C4-2B (cell line): Measurements from ENCODE around the gene HOMER3.

Experiments used
- H3K27ac ChIP-seq: fragments of 450-650 bp; 2 replicates; pipeline ENCODE4 v1.5.1; 2017
- CTCF ChIP-seq: fragments of 450-650 bp; conservative IDR thresholded peaks from 2 replicates; pipeline ENCODE4 v1.5.1; 2017; ENCODE audit warnings: mild to moderate bottlenecking
- ZFX ChIP-seq: fragments of 450-650 bp; IDR thresholded peaks from 2 replicates; pipeline ENCODE4 v1.6.1; 2017

Gene HOMER3

GRCh38 chr19:18894254-18895037, 46.6 kb downstream of the HOMER3 start:
- no peak overlapping the region for H3K27ac ChIP-seq
- no peak for TF ChIP-seq ZFX
- no peak for TF ChIP-seq CTCF

- H3K27ac ChIP-seq, result no peak overlapping the region
Measured at GRCh38 chr19:18893587-18894253, 47.3 kb downstream of the HOMER3 start.

GRCh38 chr19:18889949-18890745, 50.9 kb downstream of the HOMER3 start:
- H3K27ac ChIP-seq, result no peak overlapping the region
- TF ChIP-seq CTCF (no peak), ZFX (no peak)

More at GRCh38 chr19:18893587-18894253, 47.3 kb downstream of the HOMER3 start:
- no peak for TF ChIP-seq CTCF
- no peak for TF ChIP-seq ZFX

GRCh38 chr19:18886972-18887371, 54.0 kb downstream of the HOMER3 start:
- H3K27ac ChIP-seq, result no peak overlapping the region
- TF ChIP-seq ZFX (no peak), CTCF (no peak)

GRCh38 chr19:18883526-18884304, 57.3 kb downstream of the HOMER3 start:
- no peak for TF ChIP-seq CTCF
- TF ChIP-seq ZFX, result no peak

GRCh38 chr19:18881491-18881890, 59.5 kb downstream of the HOMER3 start:
- TF ChIP-seq CTCF (no peak), ZFX (no peak)
- no peak overlapping the region for H3K27ac ChIP-seq

More at GRCh38 chr19:18883526-18884304, 57.3 kb downstream of the HOMER3 start:
- no peak overlapping the region for H3K27ac ChIP-seq
